Muscle layer of colon (tissue), 2 donors: ENCODE results near the gene GNA14.
"Not testable (repeated sequence)": the region's sequence is repeated elsewhere in the genome, so short reads cannot be mapped to it uniquely, and the experiment has no call there.

ENCODE experiments used
- H3K27ac ChIP-seq: one replicate; pipeline ENCODE4 v1.7.0; 2013; ENCODE audit warnings: low read depth, mild to moderate bottlenecking, low read length, moderate library complexity
- H3K27me3 ChIP-seq, 2 donors: one replicate each; pipeline ENCODE4 v1.7.0; 2013; ENCODE audit warnings: low read length in 2 of 2, mild to moderate bottlenecking in 2 of 2; ENCODE audit not compliant: insufficient read depth in 2 of 2, control insufficient read depth in 1 of 2
- H3K36me3 ChIP-seq: one replicate; pipeline ENCODE4 v1.7.0; 2013; ENCODE audit warnings: mild to moderate bottlenecking, low read length; ENCODE audit not compliant: insufficient read depth
- H3K4me1 ChIP-seq: one replicate; pipeline ENCODE4 v1.7.0; 2013; ENCODE audit warnings: mild to moderate bottlenecking, low read length; ENCODE audit not compliant: insufficient read depth
- H3K4me3 ChIP-seq, 2 donors: one replicate each; pipeline ENCODE4 v1.7.0; 2013; ENCODE audit warnings: low read length in 2 of 2, low read depth in 1 of 2, mild to moderate bottlenecking in 1 of 2, moderate library complexity in 1 of 2
- H3K9ac ChIP-seq: one replicate; pipeline ENCODE4 v1.7.0; 2013; ENCODE audit warnings: low read length
- H3K9me3 ChIP-seq: one replicate; pipeline ENCODE4 v1.7.0; 2013; ENCODE audit warnings: mild to moderate bottlenecking, low read length
- donor health status: abdominal sarcoma.
- donor health status: Adenocarcinoma of cecum.

Gene GNA14

GRCh38 chr9:77507212-77507961 lies 140.7 kb downstream of the GNA14 start:
- Histone ChIP-seq H3K27ac (no peak overlapping the region), H3K4me1 (no peaks in the 10 kb centered on the region), H3K9ac (no peak overlapping the region), H3K4me3 (no peak overlapping the region), H3K27me3 (no peaks in the 10 kb centered on the region), H3K9me3 (no peaks in the 10 kb centered on the region), H3K36me3 (no peaks in the 10 kb centered on the region)

DNA sequence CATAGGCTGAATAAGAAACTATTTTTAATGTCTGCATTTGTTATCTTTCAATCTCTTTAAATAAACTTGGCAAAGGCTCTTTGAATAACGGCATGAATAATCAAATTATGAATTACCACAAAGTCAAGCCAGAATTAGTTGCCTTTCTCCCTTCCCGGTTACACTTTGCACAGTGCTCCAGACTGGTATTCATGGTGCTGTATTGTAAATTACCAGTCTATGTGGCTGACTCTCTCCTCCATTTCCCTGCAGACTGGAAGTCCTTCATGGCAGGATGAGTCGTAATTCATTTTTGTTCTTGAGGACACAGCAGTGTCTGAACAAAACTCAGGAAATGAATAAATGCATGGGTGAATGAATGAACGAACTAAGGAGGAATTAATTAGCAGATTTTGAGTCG lies 142.9 kb downstream of the GNA14 start:
- no peaks in the 10 kb centered on the region for H3K27me3 ChIP-seq
- no peak overlapping the region for H3K9ac ChIP-seq
- H3K9me3 ChIP-seq = no peaks in the 10 kb centered on the region
- H3K36me3 ChIP-seq = no peaks in the 10 kb centered on the region
- no peak overlapping the region for H3K27ac ChIP-seq
- no peaks in the 10 kb centered on the region for H3K4me1 ChIP-seq
- H3K4me3 ChIP-seq = no peak overlapping the region

DNA sequence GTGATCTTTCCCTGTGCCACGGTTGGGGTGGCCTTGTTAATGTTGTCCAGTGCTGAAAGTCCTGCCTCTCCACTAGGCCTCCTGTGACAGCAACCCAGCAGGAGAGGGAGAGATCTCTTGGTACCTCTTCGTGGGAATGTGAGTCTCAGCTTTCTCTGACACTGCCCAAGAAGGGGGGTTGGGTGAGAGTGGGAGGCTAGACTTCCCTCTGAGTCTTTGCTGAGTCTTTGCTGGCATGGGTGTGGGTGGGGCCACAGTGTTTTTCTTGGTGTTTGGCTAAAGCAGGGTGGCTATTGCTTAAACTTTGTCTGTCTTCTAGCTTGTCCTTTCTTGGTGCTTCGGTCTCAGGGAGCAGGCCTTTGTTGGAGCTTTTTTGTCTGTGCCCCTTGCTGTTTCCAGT lies 145.6 kb downstream of the GNA14 start:
- Histone ChIP-seq H3K27me3 (no peaks in the 10 kb centered on the region), H3K4me1 (no peaks in the 10 kb centered on the region), H3K9ac (no peak overlapping the region), H3K36me3 (no peaks in the 10 kb centered on the region), H3K9me3 (no peaks in the 10 kb centered on the region), H3K4me3 (no peak overlapping the region), H3K27ac (no peak overlapping the region)

- Histone ChIP-seq H3K27me3 (no peaks in the 10 kb centered on the region), H3K36me3 (no peaks in the 10 kb centered on the region), H3K4me1 (no peaks in the 10 kb centered on the region), H3K4me3 (no peak overlapping the region), H3K27ac (no peak overlapping the region), H3K9me3 (no peaks in the 10 kb centered on the region), H3K9ac (no peak overlapping the region)
Measured at GRCh38 chr9:77498891-77499290, 149.2 kb downstream of the GNA14 start.

GRCh38 chr9:77497322-77498198 lies 150.6 kb downstream of the GNA14 start:
- Histone ChIP-seq H3K9me3 (no peaks in the 10 kb centered on the region), H3K27me3 (no peaks in the 10 kb centered on the region), H3K4me1 (no peaks in the 10 kb centered on the region), H3K36me3 (no peaks in the 10 kb centered on the region), H3K4me3 (no peak overlapping the region), H3K9ac (no peak overlapping the region), H3K27ac (no peak overlapping the region)

GRCh38 chr9:77495834-77496671 lies 152.1 kb downstream of the GNA14 start:
- Histone ChIP-seq H3K27ac (no peak overlapping the region), H3K9ac (no peak overlapping the region), H3K4me3 (no peak overlapping the region), H3K27me3 (no peaks in the 10 kb centered on the region), H3K9me3 (no peaks in the 10 kb centered on the region), H3K4me1 (no peaks in the 10 kb centered on the region), H3K36me3 (no peaks in the 10 kb centered on the region)

GRCh38 chr9:77490279-77490678 lies 157.8 kb downstream of the GNA14 start:
- not testable (repeated sequence) for H3K9ac ChIP-seq, H3K4me3 ChIP-seq, H3K36me3 ChIP-seq, H3K9me3 ChIP-seq, H3K27ac ChIP-seq, H3K4me1 ChIP-seq, H3K27me3 ChIP-seq

DNA sequence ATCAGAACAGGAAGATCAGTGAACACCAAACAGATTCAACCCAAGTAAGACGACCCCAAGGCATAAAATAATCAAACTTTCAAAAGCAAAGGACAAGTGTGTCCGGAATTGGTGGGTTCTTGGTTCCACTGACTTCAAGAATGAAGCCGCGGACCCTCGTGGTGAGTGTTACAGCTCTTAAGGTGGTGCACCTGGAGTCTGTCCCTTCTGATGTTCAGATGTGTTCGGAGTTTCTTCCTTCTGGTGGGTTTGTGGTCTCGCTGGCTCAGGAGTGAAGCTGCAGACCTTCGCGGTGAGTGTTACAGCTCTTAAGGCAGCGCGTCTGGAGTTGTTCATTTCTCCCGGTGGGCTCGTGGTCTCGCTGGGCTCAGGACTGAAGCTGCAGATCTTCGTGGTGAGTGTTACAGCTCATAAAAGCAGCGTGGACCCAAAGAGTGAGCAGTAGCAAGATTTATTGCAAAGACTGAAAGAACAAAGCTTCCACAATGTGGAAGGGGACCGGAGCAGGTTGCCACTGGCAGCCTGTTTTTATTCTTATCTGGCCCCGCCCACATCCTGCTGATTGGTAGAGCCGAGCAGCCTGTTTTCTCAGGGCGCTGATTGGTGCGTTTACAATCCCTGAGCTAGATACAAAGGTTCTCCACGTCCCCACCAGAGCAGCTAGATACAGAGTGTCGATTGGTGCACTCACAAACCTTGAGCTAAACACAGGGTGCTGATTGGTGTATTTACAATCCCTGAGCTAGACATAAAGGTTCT lies 158.5 kb downstream of the GNA14 start:
- H3K9me3 ChIP-seq, H3K36me3 ChIP-seq: not testable (repeated sequence)

DNA sequence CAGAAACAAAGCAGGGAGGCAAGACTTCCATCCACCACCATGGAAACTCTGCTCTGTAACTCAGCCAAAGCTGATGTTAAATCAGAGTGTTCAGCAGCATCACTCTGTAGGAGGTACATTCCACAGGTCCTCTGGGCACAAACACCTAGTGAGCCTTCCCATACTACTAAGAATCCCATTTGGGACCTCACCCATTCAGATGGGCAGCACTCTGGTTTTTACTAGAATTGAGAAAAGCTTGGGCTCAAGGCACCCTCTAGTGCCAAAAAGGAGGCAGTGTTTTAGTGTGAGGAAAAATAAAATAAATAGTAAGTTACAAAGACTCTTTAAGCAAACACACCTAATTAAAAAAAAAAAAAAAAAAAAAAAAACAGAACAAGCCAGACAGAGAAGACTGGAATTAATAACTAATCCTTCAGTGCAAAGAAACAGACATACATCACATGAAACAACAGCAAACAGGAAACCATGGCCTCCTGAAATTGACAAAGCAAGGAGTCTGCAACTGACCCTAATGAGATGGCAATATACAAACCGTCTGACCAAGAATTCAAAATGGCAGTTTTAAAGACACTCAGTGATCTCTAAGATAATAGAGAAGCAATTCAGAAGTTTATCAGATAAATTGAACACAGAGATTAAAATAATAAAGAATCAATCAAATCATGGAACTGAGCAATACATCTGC lies 159.5 kb downstream of the GNA14 start:
- no peak overlapping the region for H3K4me3 ChIP-seq
- H3K9ac ChIP-seq = no peak overlapping the region
- no peaks in the 10 kb centered on the region for H3K9me3 ChIP-seq
- H3K27ac ChIP-seq = no peak overlapping the region
- H3K4me1 ChIP-seq = no peaks in the 10 kb centered on the region
- H3K36me3 ChIP-seq = no peaks in the 10 kb centered on the region
- no peaks in the 10 kb centered on the region for H3K27me3 ChIP-seq

More for the DNA sequence above, 158.5 kb downstream of the GNA14 start:
- H3K4me1 ChIP-seq, H3K9ac ChIP-seq, H3K4me3 ChIP-seq, H3K27me3 ChIP-seq, H3K27ac ChIP-seq: not testable (repeated sequence)

- no peaks in the 10 kb centered on the region for H3K36me3 ChIP-seq
- no peak overlapping the region for H3K4me3 ChIP-seq
- no peak overlapping the region for H3K9ac ChIP-seq
- no peaks in the 10 kb centered on the region for H3K27me3 ChIP-seq
- no peaks in the 10 kb centered on the region for H3K9me3 ChIP-seq
- H3K27ac ChIP-seq = no peak overlapping the region
- no peaks in the 10 kb centered on the region for H3K4me1 ChIP-seq
Measured at GRCh38 chr9:77486968-77487367, 161.2 kb downstream of the GNA14 start.
